ENCODE measurements around the gene MYO1H. TPM values are rescaled to one million over a fixed set of nuclear protein-coding genes. Genes with fewer than 3 reads are reported as not detected.

The MYO1H gene
- total RNA-seq, 1 experiment from 2014 or later, result not detected

DNA sequence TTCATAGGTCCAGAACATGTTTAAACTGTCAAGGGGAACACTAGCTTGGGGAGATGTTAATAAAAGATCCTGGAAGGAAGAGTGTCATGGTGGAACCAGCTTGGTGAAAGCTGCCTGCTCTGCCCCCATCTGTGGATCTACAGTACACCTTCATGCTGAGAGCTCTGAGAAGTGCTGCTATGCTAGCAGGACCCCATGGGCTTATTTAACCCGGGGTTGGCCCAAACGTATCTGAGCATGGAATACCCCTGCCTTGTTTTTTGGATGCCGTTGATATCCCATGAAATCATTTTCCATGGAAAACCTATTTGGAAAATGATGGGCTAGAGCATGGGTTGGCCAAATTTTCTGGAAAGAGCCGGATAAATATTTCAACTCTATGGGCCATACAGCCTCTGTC is 144.0 kb downstream of the MYO1H start:
- no peak for DNase-seq (ENCODE audit: low read depth)

DNA sequence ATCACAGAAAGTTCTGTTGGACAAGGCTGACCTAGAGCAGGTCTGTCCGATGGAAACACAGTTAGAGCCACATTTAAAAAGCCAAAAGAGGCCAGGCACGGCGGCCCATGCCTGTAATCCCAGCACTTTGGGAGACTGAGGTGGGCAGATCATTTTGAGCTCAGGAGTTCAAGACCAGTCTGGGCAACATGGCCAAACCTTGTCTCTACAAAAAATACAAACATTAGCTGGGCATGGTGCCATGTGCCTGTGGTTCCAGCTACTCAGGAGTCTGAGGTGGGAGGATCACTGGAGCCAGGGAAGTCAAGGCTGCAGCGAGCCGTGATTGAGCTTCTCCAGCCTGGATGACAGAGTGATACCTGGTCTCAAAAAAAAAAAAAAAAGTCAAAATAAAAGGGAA is 144.7 kb downstream of the MYO1H start:
- DNase-seq (ENCODE audit: low read depth), result peak; percentile 28

- DNase-seq (ENCODE audit: low read depth), result no peak
These were observed 145.4 kb downstream of the MYO1H start for GRCh38 chr12:109493090-109493489.

- DNase-seq (ENCODE audit: low read depth), result no peak
These were observed 146.2 kb downstream of the MYO1H start for GRCh38 chr12:109493938-109494337.

GRCh38 chr12:109494348-109494881 is 146.7 kb downstream of the MYO1H start:
- no peak for DNase-seq (ENCODE audit: low read depth)

DNA sequence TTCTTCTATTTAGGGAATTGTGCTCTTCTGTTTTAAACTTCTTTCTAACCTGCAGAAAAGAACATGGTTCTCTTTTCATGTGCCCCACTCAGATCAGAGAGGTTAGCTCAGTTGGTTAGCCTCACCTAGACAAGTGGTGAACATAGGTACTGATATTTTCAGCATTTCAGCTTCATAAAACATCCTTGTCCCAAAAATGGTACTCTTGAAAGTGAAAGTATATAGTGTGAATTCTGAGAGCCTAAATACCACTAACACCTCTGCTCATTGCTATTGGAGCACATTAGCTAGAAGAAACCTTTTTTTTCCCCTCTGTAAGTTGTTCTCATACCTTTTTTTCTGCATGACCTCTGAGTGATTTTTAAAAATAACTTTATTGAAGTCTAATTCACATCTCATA is 147.3 kb downstream of the MYO1H start:
- no peak for DNase-seq (ENCODE audit: low read depth)

DNA sequence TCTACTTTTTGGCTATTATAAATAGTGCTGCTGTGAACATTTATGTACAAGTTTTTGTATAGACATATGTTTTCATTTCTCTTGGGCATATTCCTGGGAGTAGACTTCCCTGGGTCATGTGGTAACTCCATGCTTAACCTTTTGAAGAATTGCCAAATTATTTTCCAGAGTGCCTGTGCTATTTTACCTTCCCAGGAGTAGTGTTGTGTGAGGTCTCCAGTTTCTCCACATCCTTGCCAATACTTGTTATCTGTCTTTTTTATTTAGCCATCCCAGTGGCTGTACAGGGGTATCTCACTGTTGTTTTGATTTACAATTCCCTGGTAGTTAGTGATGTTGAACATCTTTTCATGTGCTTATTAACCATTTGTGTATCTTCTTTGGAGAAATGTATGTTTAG is 148.6 kb downstream of the MYO1H start:
- DNase-seq (ENCODE audit: low read depth), result no peak

GRCh38 chr12:109497675-109498074 is 150.0 kb downstream of the MYO1H start:
- DNase-seq (ENCODE audit: low read depth), result peak; percentile 7

Other genes with a start within 250 kb of the MYO1H start
- gene ACACB, start 231.3 kb upstream of the MYO1H start, total RNA-seq (2014; rRNA removed; shearing (Covaris generic)), result 5.5 and 6.6 TPM in 2 replicates
- not detected in 2 replicates for gene FOXN4, start 38.6 kb upstream of the MYO1H start, total RNA-seq (2014; rRNA removed; shearing (Covaris generic))
- 31.8 and 37.9 TPM in 2 replicates for gene KCTD10, start 129.4 kb downstream of the MYO1H start, total RNA-seq (2014; rRNA removed; shearing (Covaris generic))
- gene UBE3B, start 129.7 kb downstream of the MYO1H start, total RNA-seq (2014; rRNA removed; shearing (Covaris generic)), result 22.0 and 28.5 TPM in 2 replicates
- 36.0 and 40.1 TPM in 2 replicates for gene MMAB, start 225.6 kb downstream of the MYO1H start, total RNA-seq (2014; rRNA removed; shearing (Covaris generic))
- 22.4 and 30.6 TPM in 2 replicates for gene MVK, start 225.9 kb downstream of the MYO1H start, total RNA-seq (2014; rRNA removed; shearing (Covaris generic))

Data from M059J (cell line).